Calu3 (cell line): ENCODE measurements around the gene DOCK9. TPM values are rescaled to one million over a fixed set of nuclear protein-coding genes. Genes with fewer than 3 reads are reported as not detected.

Experiments used
- BruUV-seq: library from RNA; stranded (reverse); fragments of 400-500 nt; replicated peaks from 2 replicates; lab custom pipeline; 2021; lab: Mats Ljungman, UMichigan
- CTCF ChIA-PET: fragments of 300-600 bp; sonication (Branson Sonifier 250); formaldehyde crosslinking; loops from one replicate; lab custom pipeline; 2022; ENCODE audit warnings: antibody characterized with exemption; lab: Charles Lee
- DNase-seq: peaks from one replicate; pipeline ENCODE4 v3.0.0; 2022
- H3K27ac Mint-ChIP-seq: one replicate; pipeline ENCODE4 v1.8.0; 2022; ENCODE audit warnings: mixed read lengths; ENCODE audit not compliant: unreplicated experiment
- H3K27me3 Mint-ChIP-seq: one replicate; pipeline ENCODE4 v1.8.0; 2022; ENCODE audit warnings: mixed read lengths; ENCODE audit not compliant: unreplicated experiment
- H3K36me3 Mint-ChIP-seq: one replicate; pipeline ENCODE4 v1.8.0; 2022; ENCODE audit warnings: mild to moderate bottlenecking, moderate library complexity, mixed read lengths; ENCODE audit not compliant: insufficient read depth, unreplicated experiment
- H3K4me1 Mint-ChIP-seq: one replicate; pipeline ENCODE4 v1.8.0; 2022; ENCODE audit warnings: mild to moderate bottlenecking, low read depth, mixed read lengths; ENCODE audit not compliant: unreplicated experiment
- H3K4me3 Mint-ChIP-seq: one replicate; pipeline ENCODE4 v1.8.0; 2022; ENCODE audit warnings: mild to moderate bottlenecking, low read depth, moderate library complexity, mixed read lengths; ENCODE audit not compliant: unreplicated experiment
- H3K9me3 Mint-ChIP-seq: one replicate; pipeline ENCODE4 v1.8.0; 2022; ENCODE audit warnings: low read depth, mixed read lengths; ENCODE audit not compliant: unreplicated experiment
- CTCF ChIP-seq: fragments of 200-600 bp; IDR thresholded peaks from one replicate; pipeline ENCODE4 v1.8.0; 2022; ENCODE audit warnings: antibody characterized with exemption; ENCODE audit not compliant: unreplicated experiment
- intact Hi-C: fragments of 100-400 bp; cut with micrococcal nuclease; formaldehyde crosslinking; loops from one replicate; pipeline ENCODE4 v1.10.0; 2022; ENCODE audit not compliant: unreplicated experiment
- total RNA-seq: library from RNA; stranded (reverse); gene quantifications from 2 replicates; pipeline ENCODE4 v1.2.3, GENCODE V29; 2022

The DOCK9 gene
- total RNA-seq, 1 experiment from 2014 or later, result 26.2 TPM

GRCh38 chr13:98910501-98910951 is 67.3 kb downstream of the DOCK9 start:
- BruUV-seq, result no TSS peak
- peak; percentile 1 for DNase-seq

GRCh38 chr13:98909016-98909415 is 68.8 kb downstream of the DOCK9 start:
- H3K36me3 Mint-ChIP-seq, result no peaks in the 10 kb centered on the region
- no TSS peak for BruUV-seq
- no peak overlapping the region for H3K27ac Mint-ChIP-seq
- H3K4me1 Mint-ChIP-seq, result peaks cover 9% of the 10 kb centered on the region
- H3K4me3 Mint-ChIP-seq, result no peak overlapping the region
- H3K9me3 Mint-ChIP-seq, result no peaks in the 10 kb centered on the region
- intact Hi-C loops, result no loop called here
- TF ChIP-seq CTCF, result no peak
- no peaks in the 10 kb centered on the region for H3K27me3 Mint-ChIP-seq
- no peak for DNase-seq
- CTCF ChIA-PET, result no interaction called here

More at GRCh38 chr13:98910501-98910951, 67.3 kb downstream of the DOCK9 start:
- Mint-ChIP-seq H3K27me3 (no peaks in the 10 kb centered on the region), H3K36me3 (no peaks in the 10 kb centered on the region), H3K4me3 (no peak overlapping the region), H3K9me3 (no peaks in the 10 kb centered on the region), H3K27ac (peak overlapping the region; percentile 71), H3K4me1 (peaks cover 9% of the 10 kb centered on the region)
- intact Hi-C loops, result loop anchor here (10.0 kb wide), 1 partner anchor 124 kb away; no protein-coding TSS in a partner anchor
- CTCF ChIA-PET, result no interaction called here
- TF ChIP-seq CTCF, result no peak

GRCh38 chr13:98906746-98907502 is 70.9 kb downstream of the DOCK9 start:
- H3K9me3 Mint-ChIP-seq, result no peaks in the 10 kb centered on the region
- no peaks in the 10 kb centered on the region for H3K27me3 Mint-ChIP-seq
- peaks cover 9% of the 10 kb centered on the region for H3K4me1 Mint-ChIP-seq
- no peaks in the 10 kb centered on the region for H3K36me3 Mint-ChIP-seq
- BruUV-seq, result no TSS peak
- no peak overlapping the region for H3K27ac Mint-ChIP-seq
- TF ChIP-seq CTCF, result no peak
- DNase-seq, result no peak
- CTCF ChIA-PET, result no interaction called here
- no peak overlapping the region for H3K4me3 Mint-ChIP-seq
- intact Hi-C loops, result no loop called here

- Mint-ChIP-seq H3K9me3 (no peaks in the 10 kb centered on the region), H3K27me3 (no peaks in the 10 kb centered on the region), H3K36me3 (no peaks in the 10 kb centered on the region), H3K4me3 (no peak overlapping the region), H3K27ac (no peak overlapping the region), H3K4me1 (no peaks in the 10 kb centered on the region)
- intact Hi-C loops, result no loop called here
- BruUV-seq, result no TSS peak
- DNase-seq, result no peak
- no peak for TF ChIP-seq CTCF
- CTCF ChIA-PET, result no interaction called here
These were observed 72.7 kb downstream of the DOCK9 start for GRCh38 chr13:98905199-98905598.
